ENCODE results near the gene SLC44A3.
A peak's percentile ranks its signal among the peaks of the same experiment; 100 is the strongest.

SLC44A3 gene

GRCh38 chr1:94801919-94802546 lies 18.1 kb upstream of the SLC44A3 start:
- peak; percentile 34 for DNase-seq (ENCODE audit: low spot score)

- no peak for DNase-seq (ENCODE audit: low spot score)
Measured at GRCh38 chr1:94803106-94803505, 17.1 kb upstream of the SLC44A3 start.

GRCh38 chr1:94803517-94804441 lies 16.4 kb upstream of the SLC44A3 start:
- no peak for DNase-seq (ENCODE audit: low spot score)

GRCh38 chr1:94804442-94804837 lies 15.7 kb upstream of the SLC44A3 start:
- no peak for DNase-seq (ENCODE audit: low spot score)

GRCh38 chr1:94805912-94806311 lies 14.2 kb upstream of the SLC44A3 start:
- peak; percentile 80 for DNase-seq (ENCODE audit: low spot score)

GRCh38 chr1:94806441-94806871 lies 13.7 kb upstream of the SLC44A3 start:
- peak; percentile 61 for DNase-seq (ENCODE audit: low spot score)

GRCh38 chr1:94807742-94808491 lies 12.2 kb upstream of the SLC44A3 start:
- no peak for DNase-seq (ENCODE audit: low spot score)

- DNase-seq (ENCODE audit: low spot score): no peak
Measured at GRCh38 chr1:94808669-94809068, 11.5 kb upstream of the SLC44A3 start.

- no peak for DNase-seq (ENCODE audit: low spot score)
Measured at GRCh38 chr1:94812985-94813384, 7.2 kb upstream of the SLC44A3 start.

- no peak for DNase-seq (ENCODE audit: low spot score)
Measured at GRCh38 chr1:94816030-94816429, 4.1 kb upstream of the SLC44A3 start.

- no peak for DNase-seq (ENCODE audit: low spot score)
Measured at GRCh38 chr1:94817712-94818111, 2.4 kb upstream of the SLC44A3 start.

GRCh38 chr1:94819238-94819944 lies 766 bp upstream of the SLC44A3 start:
- DNase-seq (ENCODE audit: low spot score): peak; percentile 40

GRCh38 chr1:94820936-94821335 lies 779 bp downstream of the SLC44A3 start:
- DNase-seq (ENCODE audit: low spot score): peak; percentile 36

- DNase-seq (ENCODE audit: low spot score): peak; percentile 11
Measured at GRCh38 chr1:94821636-94822305, 1.6 kb downstream of the SLC44A3 start.

GRCh38 chr1:94823116-94823515 lies 3.0 kb downstream of the SLC44A3 start:
- DNase-seq (ENCODE audit: low spot score): no peak

- no peak for DNase-seq (ENCODE audit: low spot score)
Measured at GRCh38 chr1:94825936-94826335, 5.8 kb downstream of the SLC44A3 start.

- peak; percentile 16 for DNase-seq (ENCODE audit: low spot score)
Measured at GRCh38 chr1:94827434-94827833, 7.3 kb downstream of the SLC44A3 start.

- no peak for DNase-seq (ENCODE audit: low spot score)
Measured at GRCh38 chr1:94828251-94828650, 8.1 kb downstream of the SLC44A3 start.

- no peak for DNase-seq (ENCODE audit: low spot score)
Measured at GRCh38 chr1:94831641-94832040, 11.5 kb downstream of the SLC44A3 start.

- DNase-seq (ENCODE audit: low spot score): no peak
Measured at GRCh38 chr1:94832446-94832845, 12.3 kb downstream of the SLC44A3 start.

GRCh38 chr1:94832931-94833585 lies 12.9 kb downstream of the SLC44A3 start:
- DNase-seq (ENCODE audit: low spot score): no peak

Data from cerebellar cortex (tissue), 1 donor.